CD14-positive monocyte (primary cell): ENCODE data around the gene RGPD6. TPM values are rescaled to one million over a fixed set of nuclear protein-coding genes. Genes with fewer than 3 reads are reported as not detected.
"Not testable (repeated sequence)": the region's sequence is repeated elsewhere in the genome, so short reads cannot be mapped to it uniquely, and the experiment has no call there.

ENCODE experiments used
- DNase-seq, 3 donors: peaks; one replicate each; pipeline ENCODE4 v3.0.0-alpha.2; 2011 to 2022
- H2AFZ ChIP-seq: 2 replicates; pipeline ENCODE4 v1.6.0; 2012; ENCODE audit warnings: mild to moderate bottlenecking, low read depth, low read length, inconsistent platforms; ENCODE audit not compliant: insufficient read depth, poor library complexity, severe bottlenecking
- H3K27ac ChIP-seq, 2 donors: 1 replicate in 1 of 2; 2 replicates in 1 of 2; pipeline ENCODE4 v1.5.1; 2012 to 2013; ENCODE audit warnings: low read length in 2 of 2, control low read depth in 1 of 2, inconsistent platforms in 1 of 2, low read depth in 1 of 2, mild to moderate bottlenecking in 1 of 2
- H3K27me3 ChIP-seq, 2 donors: one replicate each; pipeline versions ENCODE4 v1.6.0 to v1.6.1; 2011 to 2013; ENCODE audit warnings: low read length in 2 of 2; ENCODE audit not compliant: control insufficient read depth in 2 of 2, insufficient read depth in 2 of 2
- H3K36me3 ChIP-seq, 2 donors: replicated peaks in 1 of 2; 1 replicate in 1 of 2; 2 replicates in 1 of 2; pipeline versions ENCODE4 v1.5.1 to v1.6.1; 2012 to 2013; ENCODE audit warnings: low read length in 2 of 2, control low read depth in 1 of 2, inconsistent platforms in 1 of 2, mild to moderate bottlenecking in 1 of 2; ENCODE audit not compliant: insufficient read depth in 2 of 2, control insufficient read depth in 1 of 2
- H3K4me1 ChIP-seq, 2 donors: 1 replicate in 1 of 2; 2 replicates in 1 of 2; pipeline versions ENCODE4 v1.5.1 to v1.6.1; 2012 to 2013; ENCODE audit warnings: low read length in 2 of 2, control low read depth in 1 of 2, inconsistent platforms in 1 of 2, mild to moderate bottlenecking in 1 of 2, moderate library complexity in 1 of 2; ENCODE audit not compliant: insufficient read depth in 2 of 2, control insufficient read depth in 1 of 2
- H3K4me2 ChIP-seq: replicated peaks from 2 replicates; pipeline ENCODE3; 2012; ENCODE audit warnings: low read length, moderate library complexity, mild to moderate bottlenecking; ENCODE audit not compliant: poor library complexity, severe bottlenecking; ENCODE audit errors: extremely low read depth
- H3K4me3 ChIP-seq, 3 experiments: fragments of 200-600 bp in 1 of 3; sonication (generic) in 1 of 3; replicated peaks in 1 of 3; 1 replicate in 2 of 3; 2 replicates in 1 of 3; pipeline ENCODE4 v1.5.1; 2011 to 2013; ENCODE audit warnings: low read length in 3 of 3, mild to moderate bottlenecking in 3 of 3, control low read depth in 2 of 3, low read depth in 2 of 3, inconsistent platforms in 1 of 3, moderate library complexity in 1 of 3
- H3K79me2 ChIP-seq: 2 replicates; pipeline ENCODE4 v1.6.0; 2012; ENCODE audit warnings: mild to moderate bottlenecking, control low read depth, inconsistent platforms, low read length, moderate library complexity; ENCODE audit not compliant: insufficient read depth
- H3K9ac ChIP-seq: 2 replicates; pipeline ENCODE4 v1.6.0; 2017; ENCODE audit warnings: low read length, mild to moderate bottlenecking; ENCODE audit not compliant: insufficient read depth, poor library complexity, severe bottlenecking
- H3K9me3 ChIP-seq, 2 donors: replicated peaks in 1 of 2; 1 replicate in 1 of 2; 2 replicates in 1 of 2; pipeline versions ENCODE4 v1.5.1 to v1.6.1; 2012 to 2013; ENCODE audit warnings: low read length in 2 of 2, control low read depth in 1 of 2; ENCODE audit not compliant: control insufficient read depth in 1 of 2, insufficient read depth in 1 of 2
- H4K20me1 ChIP-seq: 2 replicates; pipeline ENCODE4 v1.6.0; 2012; ENCODE audit warnings: mild to moderate bottlenecking, low read length, control low read depth, moderate library complexity; ENCODE audit not compliant: insufficient read depth
- H3K27ac Mint-ChIP-seq, 7 donors: one replicate each; pipeline ENCODE4 v1.8.0; 2020; ENCODE audit warnings: mild to moderate bottlenecking in 7 of 7, mixed read lengths in 7 of 7, moderate library complexity in 6 of 7, inconsistent platforms in 2 of 7
- H3K27me3 Mint-ChIP-seq, 3 donors: one replicate each; pipeline ENCODE4 v1.8.0; 2021 to 2022; ENCODE audit warnings: low read depth in 3 of 3, mild to moderate bottlenecking in 3 of 3, mixed read lengths in 3 of 3, moderate library complexity in 3 of 3, inconsistent platforms in 1 of 3
- H3K36me3 Mint-ChIP-seq, 2 donors: one replicate each; pipeline ENCODE4 v1.8.0; 2020; ENCODE audit warnings: mixed read lengths in 2 of 2, inconsistent platforms in 1 of 2, mild to moderate bottlenecking in 1 of 2
- H3K4me1 Mint-ChIP-seq: one replicate; pipeline ENCODE4 v1.8.0; 2020; ENCODE audit warnings: mild to moderate bottlenecking, mixed read lengths
- H3K4me3 Mint-ChIP-seq, 2 donors: one replicate each; pipeline ENCODE4 v1.8.0; 2020; ENCODE audit warnings: mild to moderate bottlenecking in 2 of 2, mixed read lengths in 2 of 2, moderate library complexity in 1 of 2
- H3K9me3 Mint-ChIP-seq, 7 donors: one replicate each; pipeline ENCODE4 v1.8.0; 2020 to 2022; ENCODE audit warnings: mixed read lengths in 7 of 7, mild to moderate bottlenecking in 6 of 7, moderate library complexity in 6 of 7, inconsistent platforms in 2 of 7
- WGBS: methylation state at CpG from one replicate; pipeline ENCODE4 v1.1.5; 2013; ENCODE audit warnings: missing lambda C conversion rate; ENCODE audit not compliant: insufficient coverage; 5-methylcytosine and 5-hydroxymethylcytosine counted together
- intact Hi-C, 2 donors: fragments of 100-400 bp; cut with micrococcal nuclease; formaldehyde crosslinking; loops; one replicate each; pipeline versions ENCODE4 v1.15.0 to v1.15.1; 2023
- polyA plus RNA-seq, 3 donors: library from polyadenylated mRNA; depleted of rRNA in 1 of 3; unstranded in 2 of 3; stranded (reverse) in 1 of 3; fragments of 300-500 nt in 2 of 3; fragments of >200 nt in 1 of 3; fragmentation: Illumina TruSeq in 2 of 3; gene quantifications; 1 replicate in 2 of 3; 2 replicates in 1 of 3; pipeline ENCODE4 v1.2.3, GENCODE V29; 2012 to 2021

RGPD6 gene
- polyA plus RNA-seq, 3 donors, result 0.11 to 3.0 TPM; not detected in 1

DNA sequence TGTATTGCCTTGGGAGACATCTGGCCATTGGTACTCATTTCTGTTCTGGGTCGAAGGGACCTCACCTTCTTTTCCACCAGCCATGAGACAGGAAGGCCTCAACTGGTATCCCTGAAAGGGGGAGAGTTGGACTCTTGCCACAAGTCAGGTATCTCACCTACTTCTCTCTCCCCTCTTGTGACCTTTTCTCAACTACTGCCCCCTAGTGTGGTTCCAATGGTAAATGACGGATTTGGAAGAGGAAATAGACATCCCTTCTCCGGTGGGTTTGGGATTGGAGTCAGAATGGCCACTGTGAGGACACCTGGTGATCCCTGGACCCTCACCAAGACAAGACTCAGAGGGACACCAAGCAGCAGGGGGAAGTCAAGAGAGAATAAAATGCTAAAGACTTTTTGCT is 82.5 kb downstream of the RGPD6 start:
- H3K27me3 ChIP-seq, H3K4me2 ChIP-seq, H4K20me1 ChIP-seq, H3K9me3 Mint-ChIP-seq, H3K79me2 ChIP-seq, H3K4me3 ChIP-seq, H3K9me3 ChIP-seq, H3K27me3 Mint-ChIP-seq, H3K4me1 Mint-ChIP-seq, H3K36me3 Mint-ChIP-seq, H3K9ac ChIP-seq, intact Hi-C loops, H3K36me3 ChIP-seq, H2AFZ ChIP-seq, H3K4me1 ChIP-seq, H3K27ac Mint-ChIP-seq, H3K4me3 Mint-ChIP-seq, DNase-seq, H3K27ac ChIP-seq: not testable (repeated sequence)
- no CpG with 5 or more reads among the region's 3 CpGs for WGBS

DNA sequence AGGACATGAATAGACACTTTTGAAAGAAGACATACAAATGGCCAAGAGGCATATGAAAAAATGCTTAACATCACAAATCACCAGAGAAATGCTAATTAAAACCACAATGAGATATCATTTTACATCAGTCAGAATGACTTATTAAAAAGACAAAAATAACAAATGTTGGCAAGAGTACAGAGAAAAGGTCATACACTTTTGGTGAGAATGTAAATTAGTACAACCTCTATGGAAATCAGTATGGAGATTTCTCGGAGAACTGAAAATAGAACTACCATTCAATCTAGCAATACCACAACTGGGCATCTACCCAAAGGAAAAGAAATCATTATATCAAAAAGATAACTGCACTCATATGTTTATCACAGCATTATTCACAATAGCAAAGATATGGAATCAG is 88.0 kb downstream of the RGPD6 start:
- H3K4me3 ChIP-seq, intact Hi-C loops, H3K36me3 Mint-ChIP-seq, H3K9me3 ChIP-seq, H3K9me3 Mint-ChIP-seq, H3K4me1 ChIP-seq, H3K79me2 ChIP-seq, H3K36me3 ChIP-seq, H3K27me3 ChIP-seq, H3K4me2 ChIP-seq, H3K4me3 Mint-ChIP-seq, H3K27me3 Mint-ChIP-seq, H3K27ac Mint-ChIP-seq, H3K9ac ChIP-seq, DNase-seq, H3K27ac ChIP-seq, H3K4me1 Mint-ChIP-seq, H2AFZ ChIP-seq, H4K20me1 ChIP-seq: not testable (repeated sequence)
- WGBS, result no CpG with 5 or more reads among the region's 1 CpG

DNA sequence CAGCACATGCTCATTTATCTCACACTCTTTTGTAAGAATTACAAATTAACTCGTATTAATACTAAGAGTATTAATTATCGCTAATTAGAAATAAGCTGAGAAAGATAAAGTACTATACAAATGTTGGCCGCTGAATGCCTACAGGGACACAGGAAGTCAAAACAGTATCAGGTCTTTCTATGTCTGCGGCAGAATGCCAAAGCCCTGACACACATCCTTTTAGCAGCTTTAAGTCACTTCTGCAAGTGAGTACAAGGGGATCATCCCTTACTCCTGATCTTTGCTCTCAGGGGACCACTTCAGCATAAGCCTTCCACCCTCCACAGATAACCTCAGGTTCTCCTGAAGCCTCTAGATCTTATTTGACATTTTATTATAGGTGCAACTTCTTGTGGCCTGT is 94.3 kb downstream of the RGPD6 start:
- H3K4me2 ChIP-seq, H3K9me3 ChIP-seq, H3K4me3 ChIP-seq, H2AFZ ChIP-seq, H3K27ac Mint-ChIP-seq, intact Hi-C loops, H3K27me3 Mint-ChIP-seq, H3K4me1 ChIP-seq, H4K20me1 ChIP-seq, H3K4me1 Mint-ChIP-seq, DNase-seq, H3K36me3 Mint-ChIP-seq, H3K9ac ChIP-seq, H3K9me3 Mint-ChIP-seq, H3K27me3 ChIP-seq, H3K36me3 ChIP-seq, H3K4me3 Mint-ChIP-seq, H3K27ac ChIP-seq, H3K79me2 ChIP-seq: not testable (repeated sequence)
- no CpG with 5 or more reads among the region's 4 CpGs for WGBS

DNA sequence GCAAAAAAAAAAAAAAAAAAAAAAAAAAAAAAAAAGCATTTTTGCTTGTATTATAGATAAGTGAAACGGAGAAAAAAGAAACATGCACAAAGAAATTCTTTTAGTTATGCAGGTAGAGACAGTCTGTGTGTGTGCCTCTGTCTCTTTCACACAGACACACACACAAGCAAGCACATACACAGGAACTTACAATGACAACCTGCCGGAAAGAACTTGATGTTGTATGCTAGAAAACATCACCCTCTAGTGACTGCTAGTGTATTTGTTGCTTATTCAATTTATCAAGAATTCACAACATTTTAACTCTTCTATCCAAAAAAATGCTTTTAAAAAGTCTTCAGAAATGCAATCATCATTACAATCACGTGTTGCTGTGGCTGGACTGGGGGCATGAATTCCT is 95.8 kb downstream of the RGPD6 start:
- H3K27me3 ChIP-seq, H2AFZ ChIP-seq, H3K4me3 ChIP-seq, H4K20me1 ChIP-seq, H3K27ac Mint-ChIP-seq, H3K36me3 Mint-ChIP-seq, H3K36me3 ChIP-seq, H3K4me1 Mint-ChIP-seq, H3K4me1 ChIP-seq, H3K27ac ChIP-seq, H3K4me2 ChIP-seq, H3K4me3 Mint-ChIP-seq, DNase-seq, H3K79me2 ChIP-seq, intact Hi-C loops, H3K27me3 Mint-ChIP-seq, H3K9me3 ChIP-seq, H3K9me3 Mint-ChIP-seq, H3K9ac ChIP-seq: not testable (repeated sequence)
- no CpG with 5 or more reads among the region's 3 CpGs for WGBS
